ENCODE data around the gene DAAM1.

DNA sequence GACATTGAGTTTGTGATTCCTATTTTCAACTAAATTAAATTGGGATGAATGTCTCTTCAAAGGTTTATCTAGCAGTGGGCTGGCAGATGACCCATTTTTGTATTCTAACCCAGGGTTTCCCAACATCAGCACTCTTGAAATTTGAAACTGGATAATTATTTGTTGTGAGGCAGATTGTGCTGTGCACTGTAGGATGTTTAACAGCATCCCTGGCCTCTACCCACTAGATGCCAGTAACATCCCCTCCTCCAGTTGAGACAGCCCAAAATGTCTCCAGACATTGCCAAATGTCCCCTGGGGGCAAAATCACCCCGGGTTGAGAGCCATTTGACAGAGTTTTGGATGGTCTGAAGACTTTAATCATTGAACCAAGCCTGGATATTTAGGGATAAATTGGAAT, 11.1 kb downstream of the DAAM1 start:
- TF ChIP-seq, protein P1, sequence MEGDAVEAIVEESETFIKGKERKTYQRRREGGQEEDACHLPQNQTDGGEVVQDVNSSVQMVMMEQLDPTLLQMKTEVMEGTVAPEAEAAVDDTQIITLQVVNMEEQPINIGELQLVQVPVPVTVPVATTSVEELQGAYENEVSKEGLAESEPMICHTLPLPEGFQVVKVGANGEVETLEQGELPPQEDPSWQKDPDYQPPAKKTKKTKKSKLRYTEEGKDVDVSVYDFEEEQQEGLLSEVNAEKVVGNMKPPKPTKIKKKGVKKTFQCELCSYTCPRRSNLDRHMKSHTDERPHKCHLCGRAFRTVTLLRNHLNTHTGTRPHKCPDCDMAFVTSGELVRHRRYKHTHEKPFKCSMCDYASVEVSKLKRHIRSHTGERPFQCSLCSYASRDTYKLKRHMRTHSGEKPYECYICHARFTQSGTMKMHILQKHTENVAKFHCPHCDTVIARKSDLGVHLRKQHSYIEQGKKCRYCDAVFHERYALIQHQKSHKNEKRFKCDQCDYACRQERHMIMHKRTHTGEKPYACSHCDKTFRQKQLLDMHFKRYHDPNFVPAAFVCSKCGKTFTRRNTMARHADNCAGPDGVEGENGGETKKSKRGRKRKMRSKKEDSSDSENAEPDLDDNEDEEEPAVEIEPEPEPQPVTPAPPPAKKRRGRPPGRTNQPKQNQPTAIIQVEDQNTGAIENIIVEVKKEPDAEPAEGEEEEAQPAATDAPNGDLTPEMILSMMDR (IDR thresholded peaks at IDR 0.05), result no peak
- no peak for TF ChIP-seq EZH2 (IDR thresholded peaks at IDR 0.05)
